Upper lobe of left lung (tissue), 6 donors: Measurements from ENCODE around the gene CHPF2. TPM values are rescaled to one million over a fixed set of nuclear protein-coding genes. Genes with fewer than 3 reads are reported as not detected.
A peak's percentile ranks its signal among the peaks of the same experiment; 100 is the strongest.

Experiments used
- ATAC-seq, 2 donors: fragments of 200-7000 bp; cut with Tn5 transposase; one replicate each; pipeline ENCODE4 v1.9.1; 2022; ENCODE audit warnings: mild to moderate bottlenecking in 2 of 2, moderate library complexity in 2 of 2; ENCODE audit not compliant: low FRiP score in 2 of 2
- DNase-seq, 2 donors: peaks; one replicate each; pipeline ENCODE4 v3.0.0-alpha.2; 2019 to 2020
- H3K27ac ChIP-seq, 4 donors: fragments of 200-600 bp; sonication (generic); one replicate each; pipeline ENCODE4 v1.5.1; 2016 to 2019
- H3K27me3 ChIP-seq, 4 donors: fragments of 200-600 bp; sonication (generic); one replicate each; pipeline ENCODE4 v1.5.1; 2017 to 2019
- H3K36me3 ChIP-seq, 4 donors: fragments of 200-600 bp; sonication (generic); one replicate each; pipeline ENCODE4 v1.5.1; 2016 to 2019
- H3K4me1 ChIP-seq, 4 donors: fragments of 200-600 bp; sonication (generic); one replicate each; pipeline ENCODE4 v1.5.1; 2018 to 2019
- H3K4me3 ChIP-seq, 4 donors: fragments of 200-600 bp; sonication (generic); one replicate each; pipeline ENCODE4 v1.5.1; 2017 to 2019; ENCODE audit warnings: mild to moderate bottlenecking in 2 of 4, moderate library complexity in 1 of 4
- H3K9me3 ChIP-seq, 4 donors: fragments of 200-600 bp; sonication (generic); one replicate each; pipeline ENCODE4 v1.5.1; 2018 to 2019
- CTCF ChIP-seq, 6 experiments: fragments of 450-650 bp in 4 of 6; fragments of 200-600 bp in 2 of 6; sonication (generic) in 2 of 6; IDR thresholded peaks; one replicate each; pipeline ENCODE4 v1.5.1; 2016 to 2019; ENCODE audit warnings: antibody characterized with exemption in 6 of 6
- EP300 ChIP-seq, 4 donors: sonication (generic); formaldehyde crosslinking; IDR thresholded peaks; one replicate each; pipeline ENCODE4 v1.5.1; 2017; ENCODE audit warnings: antibody characterized with exemption in 4 of 4, control low read depth in 2 of 4
- POLR2A ChIP-seq, 4 donors: fragments of 450-650 bp; IDR thresholded peaks; one replicate each; pipeline ENCODE4 v1.5.1; 2016 to 2017; ENCODE audit warnings: antibody characterized with exemption in 4 of 4, mild to moderate bottlenecking in 2 of 4
- POLR2AphosphoS5 ChIP-seq, 2 donors: sonication (generic); formaldehyde crosslinking; IDR thresholded peaks; one replicate each; pipeline ENCODE4 v1.5.1; 2017; ENCODE audit warnings: antibody characterized with exemption in 2 of 2
- WGBS, 2 donors: methylation state at CpG; one replicate each; pipeline ENCODE4 v1.1.5; 2017 to 2018; 5-methylcytosine and 5-hydroxymethylcytosine counted together
- total RNA-seq, 6 donors: library from RNA; depleted of rRNA in 4 of 6; stranded (reverse); fragments of >200 nt in 4 of 6; gene quantifications; one replicate each; pipeline versions ENCODE4 v1.1.0 to v1.2.1, GENCODE V29; 2016 to 2021
- donor health status: DM: no; HTN: no; CAD: no; lungs with moderate emphysema.
- donor health status: DM: no; HTN: yes; CAD: no; lungs with severe emphysema.

Gene CHPF2
- total RNA-seq, 6 donors from 2014 or later = 34.4 to 69.1 (median 47.4) TPM

GRCh38 chr7:151257990-151258389 is 25.7 kb downstream of the CHPF2 start:
- 93 to 95% methylated on average over 7 of the region's 7 CpGs for WGBS, 2 donors
- H3K27me3 ChIP-seq = no peaks in the 10 kb centered on the region

GRCh38 chr7:151260471-151260870 is 28.2 kb downstream of the CHPF2 start:
- ATAC-seq = no peak
- H3K36me3 ChIP-seq = no peaks in the 10 kb centered on the region
- no peak for DNase-seq
- no peak overlapping the region for H3K27ac ChIP-seq
- H3K9me3 ChIP-seq = no peaks in the 10 kb centered on the region
- 86 to 91% methylated on average over 10 to 11 of the region's 11 CpGs for WGBS, 2 donors
- H3K4me3 ChIP-seq = no peak overlapping the region
- peaks cover 0 to 3% (median 0%) of the 10 kb centered on the region in 4 donors for H3K4me1 ChIP-seq
- TF ChIP-seq EP300 (IDR thresholded peaks at IDR 0.05) (no peak), POLR2A (IDR thresholded peaks at IDR 0.05) (no peak)
- H3K27me3 ChIP-seq = no peaks in the 10 kb centered on the region

More at GRCh38 chr7:151257990-151258389, 25.7 kb downstream of the CHPF2 start:
- H3K36me3 ChIP-seq = no peaks in the 10 kb centered on the region
- ATAC-seq (no peak), DNase-seq (no peak)
- TF ChIP-seq EP300 (IDR thresholded peaks at IDR 0.05) (no peak), POLR2A (IDR thresholded peaks at IDR 0.05) (no peak), POLR2AphosphoS5 (IDR thresholded peaks at IDR 0.05) (no peak), CTCF (IDR thresholded peaks at IDR 0.05) (no peak)
- no peak overlapping the region for H3K4me3 ChIP-seq
- no peak overlapping the region for H3K27ac ChIP-seq
- H3K9me3 ChIP-seq = no peaks in the 10 kb centered on the region
- H3K4me1 ChIP-seq = peaks cover 0 to 3% (median under 1%) of the 10 kb centered on the region in 4 donors

- peak in 1 of 2 donors; percentile 4 for ATAC-seq
- no peak for DNase-seq
- Histone ChIP-seq H3K27ac (no peak overlapping the region), H3K27me3 (no peaks in the 10 kb centered on the region), H3K36me3 (no peaks in the 10 kb centered on the region), H3K4me1 (peaks cover 0 to 3% (median 0%) of the 10 kb centered on the region in 4 donors), H3K9me3 (no peaks in the 10 kb centered on the region), H3K4me3 (no peak overlapping the region)
- TF ChIP-seq CTCF (IDR thresholded peaks at IDR 0.05) (no peak), POLR2AphosphoS5 (IDR thresholded peaks at IDR 0.05) (no peak), POLR2A (IDR thresholded peaks at IDR 0.05) (no peak), EP300 (IDR thresholded peaks at IDR 0.05) (no peak)
- WGBS, 2 donors = 84 to 90% methylated on average over 7 of the region's 8 CpGs
Measured at GRCh38 chr7:151260883-151261282, 28.6 kb downstream of the CHPF2 start.

GRCh38 chr7:151261529-151261928 is 29.2 kb downstream of the CHPF2 start:
- no peak for TF ChIP-seq EP300 (IDR thresholded peaks at IDR 0.05)
- TF ChIP-seq POLR2A (IDR thresholded peaks at IDR 0.05) = no peak
- no peak for TF ChIP-seq POLR2AphosphoS5 (IDR thresholded peaks at IDR 0.05)
- no peak for TF ChIP-seq CTCF (IDR thresholded peaks at IDR 0.05)
- Histone ChIP-seq H3K4me3 (no peak overlapping the region), H3K4me1 (no peaks in the 10 kb centered on the region), H3K36me3 (no peaks in the 10 kb centered on the region), H3K27ac (no peak overlapping the region), H3K27me3 (no peaks in the 10 kb centered on the region), H3K9me3 (no peaks in the 10 kb centered on the region)
- ATAC-seq = peak in 1 of 2 donors; percentile 45
- 68 to 78% methylated on average over 5 to 10 of the region's 10 CpGs for WGBS, 2 donors
- DNase-seq = no peak

GRCh38 chr7:151264615-151265014 is 32.3 kb downstream of the CHPF2 start:
- H3K36me3 ChIP-seq = no peaks in the 10 kb centered on the region
- H3K27me3 ChIP-seq = no peaks in the 10 kb centered on the region
- no peak for ATAC-seq
- TF ChIP-seq EP300 (IDR thresholded peaks at IDR 0.05) (no peak), POLR2A (IDR thresholded peaks at IDR 0.05) (no peak), POLR2AphosphoS5 (IDR thresholded peaks at IDR 0.05) (no peak), CTCF (IDR thresholded peaks at IDR 0.05) (no peak)
- H3K4me3 ChIP-seq = no peak overlapping the region
- no peak for DNase-seq
- H3K27ac ChIP-seq = no peak overlapping the region
- 69 to 84% methylated on average over 2 to 4 of the region's 5 CpGs for WGBS, 2 donors
- H3K9me3 ChIP-seq = no peaks in the 10 kb centered on the region
- no peaks in the 10 kb centered on the region for H3K4me1 ChIP-seq
